GM12892 (cell line): ENCODE data around the gene TNN.

Source experiments
- DNase-seq: peaks from one replicate; pipeline ENCODE4 v3.0.0; 2011; ENCODE audit not compliant: insufficient read length
- FAIRE-seq: peaks from 2 replicates; lab custom pipeline; 2011; peaks lifted over from hg19 to GRCh38; lab: Jason Lieb, UNC
- POLR2A ChIP-seq: IDR thresholded peaks from 2 replicates; pipeline ENCODE4 v1.6.1; 2011; ENCODE audit warnings: low read depth, low read length, control low read depth
- POLR2AphosphoS5 ChIP-seq: IDR thresholded peaks from 2 replicates; pipeline ENCODE4 v1.6.1; 2011; ENCODE audit warnings: low read depth, low read length, control low read depth
- TAF1 ChIP-seq: IDR thresholded peaks from 2 replicates; pipeline ENCODE4 v1.6.1; 2011; ENCODE audit warnings: low read depth, mild to moderate bottlenecking, control low read depth, low read length, borderline replicate concordance

Gene TNN

GRCh38 chr1:175152006-175152652 is 84.5 kb downstream of the TNN start:
- TF ChIP-seq TAF1, result no peak
- no peak for TF ChIP-seq POLR2A
- TF ChIP-seq POLR2AphosphoS5, result no peak
- DNase-seq (no peak), FAIRE-seq (peak; percentile 90)

- peak; percentile 42 for DNase-seq
- FAIRE-seq, result peak; percentile 89
These were observed 87.2 kb downstream of the TNN start for GRCh38 chr1:175154629-175155472.

GRCh38 chr1:175155473-175155856 is 87.8 kb downstream of the TNN start:
- no peak for DNase-seq
- no peak for FAIRE-seq
- TF ChIP-seq POLR2A (no peak), TAF1 (no peak), POLR2AphosphoS5 (no peak)

More at GRCh38 chr1:175154629-175155472, 87.2 kb downstream of the TNN start:
- TF ChIP-seq POLR2AphosphoS5 (no peak), POLR2A (no peak), TAF1 (no peak)

- DNase-seq (no peak), FAIRE-seq (no peak)
- no peak for TF ChIP-seq TAF1
- no peak for TF ChIP-seq POLR2A
These were observed 88.3 kb downstream of the TNN start for GRCh38 chr1:175155936-175156335.

GRCh38 chr1:175157200-175157599 is 89.6 kb downstream of the TNN start:
- no peak for TF ChIP-seq POLR2AphosphoS5
- TF ChIP-seq TAF1, result no peak
- TF ChIP-seq POLR2A, result no peak
- DNase-seq (no peak), FAIRE-seq (no peak)

GRCh38 chr1:175158170-175158591 is 90.5 kb downstream of the TNN start:
- no peak for FAIRE-seq
- TF ChIP-seq POLR2A, result no peak
- TF ChIP-seq POLR2AphosphoS5, result no peak
- TF ChIP-seq TAF1, result no peak
- no peak for DNase-seq

GRCh38 chr1:175162955-175163354 is 95.3 kb downstream of the TNN start:
- FAIRE-seq, result no peak
- no peak for DNase-seq
- TF ChIP-seq POLR2A, result no peak
- no peak for TF ChIP-seq POLR2AphosphoS5
- TF ChIP-seq TAF1, result no peak

- no peak for DNase-seq
- no peak for FAIRE-seq
- TF ChIP-seq POLR2AphosphoS5 (no peak), POLR2A (no peak), TAF1 (no peak)
These were observed 96.1 kb downstream of the TNN start for GRCh38 chr1:175163702-175164101.

- TF ChIP-seq POLR2AphosphoS5 (no peak), POLR2A (no peak), TAF1 (no peak)
- FAIRE-seq (no peak), DNase-seq (no peak)
These were observed 97.1 kb downstream of the TNN start for GRCh38 chr1:175164751-175165150.

GRCh38 chr1:175166746-175167145 is 99.1 kb downstream of the TNN start:
- FAIRE-seq (no peak), DNase-seq (no peak)
- TF ChIP-seq POLR2A, result no peak
- TF ChIP-seq TAF1, result no peak
- no peak for TF ChIP-seq POLR2AphosphoS5

- no peak for FAIRE-seq
- TF ChIP-seq TAF1, result no peak
- no peak for TF ChIP-seq POLR2A
- TF ChIP-seq POLR2AphosphoS5, result no peak
- no peak for DNase-seq
These were observed 100.2 kb downstream of the TNN start for GRCh38 chr1:175167861-175168260.
